ENCODE measurements around the gene GSTM2. TPM values are rescaled to one million over a fixed set of nuclear protein-coding genes. Genes with fewer than 3 reads are reported as not detected.

The GSTM2 gene
- total and polyA plus RNA-seq, 2 of the 4 experiments (the other 2 are of a cell fraction) = 10.2 to 85.5 TPM

- dilution Hi-C loops (cut with HindIII; ENCODE audit: low sequenced_read_pairs, unreplicated experiment) = no loop called here
Measured at GRCh38 chr1:109639063-109639840, 28.6 kb upstream of the GSTM2 start.

More at GRCh38 chr1:109639063-109639840, 28.6 kb upstream of the GSTM2 start:
- Histone ChIP-seq H3K56ac (ENCODE audit: extremely low read depth, insufficient read depth, low read length) (no peak overlapping the region), H2AK9ac (replicated peaks; ENCODE audit: low read depth, low read length, poor library complexity) (no peak overlapping the region), H4K20me1 (ENCODE audit: insufficient read depth, low read length) (no peaks in the 10 kb centered on the region), H3K9ac (ENCODE audit: low read depth, low read length) (no peak overlapping the region), H3K79me1 (ENCODE audit: low read depth in 1 of 2, low read length in 2 of 2) (0 out of 4 replicates have a peak, but pooled peaks cover 0 to 1% of the 10 kb centered on the region in 2 experiments), H3K4me3 (ENCODE audit: insufficient read depth, low read depth, low read length) (no peak overlapping the region), H3K4me2 (ENCODE audit: low read depth, low read length) (no peak overlapping the region), H3K4ac (ENCODE audit: low read depth, low read length) (no peak overlapping the region), H2BK20ac (ENCODE audit: low read depth, low read length) (no peak overlapping the region), H2AFZ (replicated peaks; ENCODE audit: low read length, poor library complexity) (peak overlapping the region; percentile 3), H2BK120ac (ENCODE audit: low read depth, low read length) (no peak overlapping the region), H3K14ac (replicated peaks; ENCODE audit: low read depth, low read length) (no peak overlapping the region), H3K9me1 (ENCODE audit: insufficient read depth, low read length) (no peaks in the 10 kb centered on the region), H3K9me3 (ENCODE audit: control insufficient read depth, insufficient read depth, low read length) (no peaks in the 10 kb centered on the region), H3K36me3 (ENCODE audit: control insufficient read depth, insufficient read depth, low read length) (no peaks in the 10 kb centered on the region), H3K18ac (ENCODE audit: low read depth, low read length) (no peak overlapping the region), H3K4me1 (ENCODE audit: control insufficient read depth, insufficient read depth, low read length) (peaks cover 19% of the 10 kb centered on the region), H3K27ac (ENCODE audit: insufficient read depth, low read length) (no peak overlapping the region), H2AK5ac (ENCODE audit: low read depth, low read length) (no peak overlapping the region), H2BK5ac (ENCODE audit: low read depth, low read length, poor library complexity, severe bottlenecking) (no peak overlapping the region), H4K5ac (ENCODE audit: low read depth, low read length) (no peak overlapping the region), H2BK15ac (ENCODE audit: low read depth, low read length) (no peak overlapping the region), H3K23ac (ENCODE audit: low read depth, low read length) (no peak overlapping the region), H3K27me3 (ENCODE audit: control insufficient read depth, insufficient read depth, low read length) (no peaks in the 10 kb centered on the region), H4K91ac (ENCODE audit: insufficient read depth, low read depth, low read length) (no peak overlapping the region), H4K8ac (ENCODE audit: low read depth in 2 of 2, low read length in 2 of 2) (no peak overlapping the region)
- TF ChIP-seq SMC3 (IDR thresholded peaks at IDR 0.05; ENCODE audit: low read depth, low read length) (no peak), CHD1 (IDR thresholded peaks at IDR 0.05; ENCODE audit: low read depth, low read length) (no peak), NFE2L2 (IDR thresholded peaks at IDR 0.05; ENCODE audit: low read depth, low read length) (no peak), MAZ (IDR thresholded peaks at IDR 0.05; ENCODE audit: borderline replicate concordance, low read depth, low read length) (no peak)
- CTCF ChIA-PET = interaction anchor here (1.1 to 3.9 kb wide), 11 partner anchors 11 to 372 kb away, joined by 3 to 63 read pairs (median 6); partner anchors contain the start of genes AHCYL1 and GNAI3
- in situ Hi-C loops (cut with MboI; ENCODE audit: low sequenced_read_pairs) = no loop called here
- POLR2A ChIA-PET (ENCODE audit: unreplicated experiment) = interaction anchor here (0.5 kb wide), 1 partner anchor 837 kb away, joined by 3 read pairs; no protein-coding TSS in a partner anchor
- DNase-seq (no peak), ATAC-seq (ENCODE audit: low read depth) (no peak)
- no TSS peak for BruUV-seq (replicated peaks)
- 88% methylated on average over 5 of the region's 9 CpGs; no CpG with 5 or more reads in 1 of the 2 experiments for WGBS, 2 experiments (ENCODE audit: extremely low coverage in 2 of 2, insufficient read length in 1 of 2)
- intact Hi-C loops (cut with micrococcal nuclease) = no loop called here
